ENCODE results near the gene BICRA. TPM values are rescaled to one million over a fixed set of nuclear protein-coding genes. Genes with fewer than 3 reads are reported as not detected.

The BICRA gene
- polyA plus RNA-seq, 1 donor (not counting 4 experiments of a cell fraction or from before 2014, with no cell fraction given) = 0.42 TPM

- dilution Hi-C loops (cut with MboI; ENCODE audit: extremely low pct_ligation_motif_present, low sequenced_read_pairs) = no loop called here
- H3K4me1 ChIP-seq (ENCODE audit: control insufficient read depth, extremely low read depth, insufficient read depth, low read length) = no peaks in the 10 kb centered on the region
These were observed 67.9 kb downstream of the BICRA start for GRCh38 chr19:47676811-47677210.

DNA sequence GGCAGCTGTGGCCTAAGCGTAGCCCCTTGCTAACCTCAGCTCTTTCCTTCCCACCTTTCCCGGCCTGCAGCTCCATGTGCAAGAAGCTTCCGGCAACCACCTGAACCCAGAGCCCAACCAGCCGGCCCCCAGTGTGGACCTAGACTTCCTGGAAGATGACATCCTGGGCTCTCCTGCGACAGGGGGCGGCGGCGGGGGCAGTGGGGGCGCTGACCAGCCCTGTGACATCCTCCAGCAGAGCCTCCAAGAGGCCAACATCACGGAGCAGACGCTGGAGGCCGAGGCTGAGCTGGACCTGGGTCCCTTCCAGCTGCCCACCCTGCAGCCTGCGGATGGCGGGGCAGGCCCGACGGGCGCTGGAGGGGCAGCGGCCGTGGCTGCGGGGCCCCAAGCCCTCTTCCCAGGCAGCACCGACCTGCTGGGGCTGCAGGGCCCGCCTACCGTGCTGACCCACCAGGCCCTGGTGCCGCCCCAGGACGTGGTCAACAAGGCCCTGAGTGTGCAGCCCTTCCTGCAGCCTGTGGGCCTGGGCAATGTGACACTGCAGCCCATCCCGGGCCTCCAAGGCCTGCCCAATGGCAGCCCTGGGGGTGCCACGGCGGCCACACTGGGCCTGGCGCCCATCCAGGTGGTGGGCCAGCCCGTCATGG is 70.4 kb downstream of the BICRA start:
- TF ChIP-seq CTCF (optimal IDR thresholded peaks at IDR 0.05 in 1 of 3, IDR thresholded peaks at IDR 0.05 in 1 of 3, conservative IDR thresholded peaks at IDR 0.05 in 1 of 3; ENCODE audit: extremely low read depth in 1 of 3, insufficient read depth in 2 of 3, low read length in 3 of 3) (no peak), EZH2 (IDR thresholded peaks at IDR 0.05; ENCODE audit: low read length) (no peak)
- H3K9me1 ChIP-seq (ENCODE audit: control insufficient read depth, extremely low read depth, insufficient read depth, low read length) = no peaks in the 10 kb centered on the region
- H3K27me3 ChIP-seq (ENCODE audit: control insufficient read depth, extremely low read depth, insufficient read depth, low read length) = no peaks in the 10 kb centered on the region
- H4K20me1 ChIP-seq (ENCODE audit: control insufficient read depth, extremely low read depth, insufficient read depth, low read length) = no peaks in the 10 kb centered on the region
- peaks cover 7 to 14% of the 10 kb centered on the region in 2 experiments for H3K36me3 ChIP-seq (ENCODE audit: control insufficient read depth in 2 of 2, extremely low read depth in 1 of 2, insufficient read depth in 2 of 2, low read length in 2 of 2)
- DNase-seq (ENCODE audit: low read depth, low spot score) (no peak), FAIRE-seq (no peak)
- dilution Hi-C loops (cut with MboI; ENCODE audit: extremely low pct_ligation_motif_present, low sequenced_read_pairs) = no loop called here
- no peak overlapping the region for H3K4me3 ChIP-seq (ENCODE audit: control insufficient read depth in 2 of 3, extremely low read depth in 1 of 3, insufficient read depth in 2 of 3, low read depth in 1 of 3, low read length in 3 of 3)
- H2AFZ ChIP-seq (ENCODE audit: control insufficient read depth, low read length) = no peak overlapping the region
- H3K9me3 ChIP-seq (ENCODE audit: control insufficient read depth, low read depth, low read length) = no peaks in the 10 kb centered on the region
- no peaks in the 10 kb centered on the region for H3K79me2 ChIP-seq (ENCODE audit: control insufficient read depth, insufficient read depth, low read length)
- no peak overlapping the region for H3K9ac ChIP-seq (ENCODE audit: control insufficient read depth, extremely low read depth, insufficient read depth, low read length)
- no peaks in the 10 kb centered on the region for H3K4me1 ChIP-seq (ENCODE audit: control insufficient read depth, extremely low read depth, insufficient read depth, low read length)
- no peak overlapping the region for H3K27ac ChIP-seq (ENCODE audit: control insufficient read depth, insufficient read depth, low read length)
- H3K4me2 ChIP-seq (ENCODE audit: control insufficient read depth, extremely low read depth, insufficient read depth, low read depth, low read length) = no peak overlapping the region

More at GRCh38 chr19:47676811-47677210, 67.9 kb downstream of the BICRA start:
- Histone ChIP-seq H3K27me3 (ENCODE audit: control insufficient read depth, extremely low read depth, insufficient read depth, low read length) (no peaks in the 10 kb centered on the region), H3K9me3 (ENCODE audit: control insufficient read depth, low read depth, low read length) (no peaks in the 10 kb centered on the region), H3K36me3 (ENCODE audit: control insufficient read depth in 2 of 2, extremely low read depth in 1 of 2, insufficient read depth in 2 of 2, low read length in 2 of 2) (peaks cover 16% of the 10 kb centered on the region in 2 experiments), H2AFZ (ENCODE audit: control insufficient read depth, low read length) (no peak overlapping the region), H4K20me1 (ENCODE audit: control insufficient read depth, extremely low read depth, insufficient read depth, low read length) (no peaks in the 10 kb centered on the region), H3K4me3 (ENCODE audit: control insufficient read depth in 2 of 3, extremely low read depth in 1 of 3, insufficient read depth in 2 of 3, low read depth in 1 of 3, low read length in 3 of 3) (no peak overlapping the region), H3K9me1 (ENCODE audit: control insufficient read depth, extremely low read depth, insufficient read depth, low read length) (no peaks in the 10 kb centered on the region), H3K27ac (ENCODE audit: control insufficient read depth, insufficient read depth, low read length) (no peak overlapping the region), H3K4me2 (ENCODE audit: control insufficient read depth, extremely low read depth, insufficient read depth, low read depth, low read length) (no peak overlapping the region), H3K9ac (ENCODE audit: control insufficient read depth, extremely low read depth, insufficient read depth, low read length) (no peak overlapping the region), H3K79me2 (ENCODE audit: control insufficient read depth, insufficient read depth, low read length) (no peaks in the 10 kb centered on the region)
- DNase-seq (ENCODE audit: low read depth, low spot score) = no peak
- TF ChIP-seq EZH2 (IDR thresholded peaks at IDR 0.05; ENCODE audit: low read length) = no peak
- no peak for TF ChIP-seq CTCF (optimal IDR thresholded peaks at IDR 0.05 in 1 of 3, IDR thresholded peaks at IDR 0.05 in 1 of 3, conservative IDR thresholded peaks at IDR 0.05 in 1 of 3; ENCODE audit: extremely low read depth in 1 of 3, insufficient read depth in 2 of 3, low read length in 3 of 3)
- no peak for FAIRE-seq

Data from keratinocyte (primary cell).